IMR-90 (cell line): ENCODE measurements around the gene TSSC4. TPM values are rescaled to one million over a fixed set of nuclear protein-coding genes. Genes with fewer than 3 reads are reported as not detected.

Experiments
- ATAC-seq: fragments of 200-7000 bp; cut with Tn5 transposase; 2 replicates; pipeline ENCODE4 v1.9.1; 2020; ENCODE audit warnings: low read depth, mild to moderate bottlenecking, moderate library complexity
- Bru-seq: library from RNA; stranded (reverse); fragments of 400-500 nt; gene quantifications from one replicate; lab custom pipeline; 2021; lab: Mats Ljungman, UMichigan
- BruChase-seq, 2 experiments: library from RNA; stranded (reverse); fragments of 400-500 nt; gene quantifications; one replicate each; lab custom pipeline; 2021; lab: Mats Ljungman, UMichigan
- BruUV-seq: library from RNA; stranded (reverse); fragments of 400-500 nt; replicated peaks from 2 replicates; lab custom pipeline; 2021; lab: Mats Ljungman, UMichigan
- CTCF ChIA-PET: fragments of 300-600 bp; formaldehyde crosslinking; extraction: SDS; loops from one replicate; lab custom pipeline; 2021; ENCODE audit warnings: antibody characterized with exemption; lab: Yijun Ruan, JAX
- POLR2A ChIA-PET: fragments of 300-600 bp; sonication (Branson Sonifier 250); formaldehyde crosslinking; loops from one replicate; lab custom pipeline; 2022; ENCODE audit warnings: antibody characterized with exemption; ENCODE audit not compliant: unreplicated experiment; lab: Charles Lee
- DNase-seq: peaks from one replicate; pipeline ENCODE4 v3.0.0; 2013
- H2AFZ ChIP-seq: replicated peaks from 2 replicates; pipeline ENCODE3; 2013; ENCODE audit warnings: low read length, mild to moderate bottlenecking; ENCODE audit not compliant: poor library complexity
- H2AK5ac ChIP-seq: 2 replicates; pipeline ENCODE4 v1.6.1; 2013; ENCODE audit warnings: low read depth, low read length, inconsistent platforms
- H2AK9ac ChIP-seq: replicated peaks from 2 replicates; pipeline ENCODE3; 2013; ENCODE audit warnings: mild to moderate bottlenecking, low read depth, low read length, moderate library complexity; ENCODE audit not compliant: poor library complexity
- H2BK120ac ChIP-seq: 2 replicates; pipeline ENCODE4 v1.6.1; 2013; ENCODE audit warnings: low read depth, low read length, inconsistent platforms
- H2BK15ac ChIP-seq: 3 replicates; pipeline ENCODE4 v1.6.1; 2013; ENCODE audit warnings: low read depth, low read length, inconsistent platforms
- H2BK20ac ChIP-seq: 2 replicates; pipeline ENCODE4 v1.6.1; 2013; ENCODE audit warnings: low read depth, mild to moderate bottlenecking, inconsistent platforms, low read length, moderate library complexity
- H2BK5ac ChIP-seq: 2 replicates; pipeline ENCODE4 v1.6.1; 2013; ENCODE audit warnings: mild to moderate bottlenecking, low read depth, low read length, inconsistent platforms; ENCODE audit not compliant: poor library complexity, severe bottlenecking
- H3K14ac ChIP-seq: replicated peaks from 2 replicates; pipeline ENCODE4 v1.6.1; 2013; ENCODE audit warnings: low read depth, low read length, inconsistent platforms
- H3K18ac ChIP-seq: 2 replicates; pipeline ENCODE4 v1.6.1; 2013; ENCODE audit warnings: low read depth, low read length, control low read depth
- H3K23ac ChIP-seq: 2 replicates; pipeline ENCODE4 v1.6.1; 2013; ENCODE audit warnings: low read depth, low read length, inconsistent platforms
- H3K27ac ChIP-seq: 2 replicates; pipeline ENCODE4 v1.5.1; 2013; ENCODE audit warnings: mild to moderate bottlenecking, control low read depth, low read length; ENCODE audit not compliant: insufficient read depth
- H3K27me3 ChIP-seq: 2 replicates; pipeline ENCODE4 v1.6.1; 2013; ENCODE audit warnings: low read length; ENCODE audit not compliant: control insufficient read depth, insufficient read depth
- H3K36me3 ChIP-seq: 2 replicates; pipeline ENCODE4 v1.6.1; 2013; ENCODE audit warnings: low read length, mixed read lengths; ENCODE audit not compliant: control insufficient read depth, insufficient read depth
- H3K4ac ChIP-seq: 2 replicates; pipeline ENCODE4 v1.6.1; 2013; ENCODE audit warnings: low read depth, low read length, inconsistent platforms
- H3K4me1 ChIP-seq: 2 replicates; pipeline ENCODE4 v1.6.1; 2013; ENCODE audit warnings: low read length, mixed read lengths; ENCODE audit not compliant: control insufficient read depth, insufficient read depth
- H3K4me2 ChIP-seq: 2 replicates; pipeline ENCODE4 v1.6.1; 2013; ENCODE audit warnings: low read depth, mild to moderate bottlenecking, control low read depth, low read length, moderate library complexity
- H3K4me3 ChIP-seq: 2 replicates; pipeline ENCODE4 v1.5.1; 2013; ENCODE audit warnings: low read depth, mild to moderate bottlenecking, control low read depth, low read length, moderate library complexity; ENCODE audit not compliant: insufficient read depth
- H3K56ac ChIP-seq: 2 replicates; pipeline ENCODE4 v1.6.1; 2013; ENCODE audit warnings: low read length, inconsistent platforms; ENCODE audit not compliant: insufficient read depth; ENCODE audit errors: extremely low read depth
- H3K79me1 ChIP-seq, 2 experiments: 2 replicates each; pipeline ENCODE4 v1.6.1; 2013; ENCODE audit warnings: low read length in 2 of 2, inconsistent platforms in 1 of 2, low read depth in 1 of 2
- H3K9ac ChIP-seq: 2 replicates; pipeline ENCODE4 v1.6.1; 2013; ENCODE audit warnings: low read depth, low read length, control low read depth
- H3K9me1 ChIP-seq: 2 replicates; pipeline ENCODE4 v1.6.1; 2013; ENCODE audit warnings: low read length, inconsistent platforms; ENCODE audit not compliant: insufficient read depth
- H3K9me3 ChIP-seq: 2 replicates; pipeline ENCODE4 v1.6.1; 2013; ENCODE audit warnings: low read length; ENCODE audit not compliant: control insufficient read depth, insufficient read depth
- H4K20me1 ChIP-seq: 2 replicates; pipeline ENCODE4 v1.6.1; 2013; ENCODE audit warnings: low read length, inconsistent platforms; ENCODE audit not compliant: insufficient read depth
- H4K5ac ChIP-seq: 2 replicates; pipeline ENCODE4 v1.6.1; 2013; ENCODE audit warnings: mild to moderate bottlenecking, low read depth, low read length, control low read depth
- H4K8ac ChIP-seq, 2 experiments: 2 replicates each; pipeline ENCODE4 v1.6.1; 2013; ENCODE audit warnings: low read depth in 2 of 2, low read length in 2 of 2, control low read depth in 1 of 2, inconsistent platforms in 1 of 2
- H4K91ac ChIP-seq: 2 replicates; pipeline ENCODE4 v1.6.1; 2013; ENCODE audit warnings: low read depth, low read length, inconsistent platforms; ENCODE audit not compliant: insufficient read depth
- BHLHE40 ChIP-seq: fragments of 150-350 bp; IDR thresholded peaks from 2 replicates; pipeline ENCODE4 v1.6.1; 2016; ENCODE audit warnings: mild to moderate bottlenecking, low read depth, low read length
- CEBPB ChIP-seq: IDR thresholded peaks from 2 replicates; pipeline ENCODE4 v1.6.1; 2012; ENCODE audit warnings: low read depth, low read length, improper control_type of control experiment
- CHD1 ChIP-seq: IDR thresholded peaks from 2 replicates; pipeline ENCODE4 v1.6.1; 2012; ENCODE audit warnings: low read depth, low read length, improper control_type of control experiment
- FOS ChIP-seq: fragments of 150-350 bp; IDR thresholded peaks from 2 replicates; pipeline ENCODE4 v1.6.1; 2016; ENCODE audit warnings: low read depth, low read length
- MAFK ChIP-seq: IDR thresholded peaks from 2 replicates; pipeline ENCODE4 v1.6.1; 2012; ENCODE audit warnings: low read depth, low read length, improper control_type of control experiment
- MAZ ChIP-seq: IDR thresholded peaks from 2 replicates; pipeline ENCODE4 v1.6.1; 2012; ENCODE audit warnings: low read depth, mild to moderate bottlenecking, low read length, improper control_type of control experiment, moderate library complexity, borderline replicate concordance
- MXI1 ChIP-seq: IDR thresholded peaks from 2 replicates; pipeline ENCODE4 v1.6.1; 2012; ENCODE audit warnings: low read depth, mild to moderate bottlenecking, low read length, moderate library complexity, borderline replicate concordance
- POLR2A ChIP-seq: IDR thresholded peaks from 2 replicates; pipeline ENCODE4 v1.6.1; 2012; ENCODE audit warnings: mild to moderate bottlenecking, low read depth, low read length
- RFX5 ChIP-seq: IDR thresholded peaks from 2 replicates; pipeline ENCODE4 v1.8.0; 2012; ENCODE audit warnings: low read depth, mild to moderate bottlenecking, low read length, moderate library complexity
- SMC3 ChIP-seq: fragments of 150-350 bp; IDR thresholded peaks from 2 replicates; pipeline ENCODE4 v1.6.1; 2016; ENCODE audit warnings: low read depth, mild to moderate bottlenecking, antibody characterized with exemption, low read length, moderate library complexity
- whole genome bisulfite sequencing, 2 experiments: methylation state at CpG; one replicate each; pipeline versions ENCODE4 v1.1.5 to v1.1.7; 2013; ENCODE audit warnings: missing lambda C conversion rate in 2 of 2; ENCODE audit not compliant: insufficient read length in 1 of 2; ENCODE audit errors: extremely low coverage in 2 of 2; 5-methylcytosine and 5-hydroxymethylcytosine counted together
- dilution Hi-C: fragments of 300-500 bp; cut with HindIII; formaldehyde crosslinking; loops from one replicate; pipeline ENCODE4 v1.14.3; 2018; ENCODE audit warnings: low sequenced_read_pairs; ENCODE audit not compliant: unreplicated experiment
- in situ Hi-C: fragments of 300-500 bp; cut with MboI; formaldehyde crosslinking; loops from 3 replicates; pipeline ENCODE4 v1.14.3; 2019; ENCODE audit warnings: low sequenced_read_pairs, inconsistent platforms, mixed read lengths
- intact Hi-C: fragments of 100-400 bp; cut with micrococcal nuclease; formaldehyde crosslinking; loops from 2 replicates; pipeline ENCODE4 v1.10.0; 2022
- long read RNA-seq: library from polyadenylated mRNA; unstranded; transcript quantifications from one replicate; pipeline ENCODE4 v2.0.0, GENCODE V29; 2021; ENCODE audit not compliant: unreplicated experiment
- polyA plus RNA-seq, 3 experiments: library from polyadenylated mRNA; depleted of rRNA; stranded (reverse); fragments of >200 nt; gene quantifications; 2 replicates each; pipeline ENCODE4 v1.2.3, GENCODE V29; 2012; ENCODE audit warnings: low replicate concordance in 1 of 3
- total RNA-seq: library from RNA; depleted of rRNA; stranded (reverse); fragments of >200 nt; gene quantifications from 2 replicates; pipeline ENCODE4 v1.2.3, GENCODE V29; 2012; rRNA removed
- TF ChIP-seq, protein P1 (sequence below): conservative IDR thresholded peaks from 2 replicates; pipeline ENCODE4 v1.5.1; 2012; ENCODE audit warnings: mild to moderate bottlenecking, low read depth, low read length, improper control_type of control experiment
- TF ChIP-seq, protein P2 (sequence below): fragments of 150-350 bp; IDR thresholded peaks from 2 replicates; pipeline ENCODE4 v1.6.1; 2016; ENCODE audit warnings: low read depth, mild to moderate bottlenecking, low read length, moderate library complexity, borderline replicate concordance

TSSC4 gene
- total RNA-seq (40.0 and 45.3 TPM in 2 replicates), polyA plus RNA-seq (2012; rRNA removed) (34.9 and 43.2 TPM in 2 replicates), Bru-seq, nascent RNA (percentile 68 among the genes with signal in this experiment), BruChase-seq, experiment 1, labeled RNA remaining after a 6-hour chase (percentile 60 among the genes with signal in this experiment), BruChase-seq, experiment 2, labeled RNA remaining after a 2-hour chase (percentile 66 among the genes with signal in this experiment)
- polyA plus RNA-seq (2012; cell fraction: cytosol; rRNA removed) = 31.3 and 46.1 TPM in 2 replicates
- polyA plus RNA-seq (2012; cell fraction: nucleus; rRNA removed; ENCODE audit: low replicate concordance) = 40.8 and 137 TPM in 2 replicates
- long read RNA-seq, transcript TSSC4-201 (3 exons, 1,686 nt) = major isoform, 53 of 69 reads
- long read RNA-seq, partial matches to known transcripts = 8 of 69 reads
- long read RNA-seq, other reads (novel, unspliced or antisense) = 0 of 69 reads

DNA sequence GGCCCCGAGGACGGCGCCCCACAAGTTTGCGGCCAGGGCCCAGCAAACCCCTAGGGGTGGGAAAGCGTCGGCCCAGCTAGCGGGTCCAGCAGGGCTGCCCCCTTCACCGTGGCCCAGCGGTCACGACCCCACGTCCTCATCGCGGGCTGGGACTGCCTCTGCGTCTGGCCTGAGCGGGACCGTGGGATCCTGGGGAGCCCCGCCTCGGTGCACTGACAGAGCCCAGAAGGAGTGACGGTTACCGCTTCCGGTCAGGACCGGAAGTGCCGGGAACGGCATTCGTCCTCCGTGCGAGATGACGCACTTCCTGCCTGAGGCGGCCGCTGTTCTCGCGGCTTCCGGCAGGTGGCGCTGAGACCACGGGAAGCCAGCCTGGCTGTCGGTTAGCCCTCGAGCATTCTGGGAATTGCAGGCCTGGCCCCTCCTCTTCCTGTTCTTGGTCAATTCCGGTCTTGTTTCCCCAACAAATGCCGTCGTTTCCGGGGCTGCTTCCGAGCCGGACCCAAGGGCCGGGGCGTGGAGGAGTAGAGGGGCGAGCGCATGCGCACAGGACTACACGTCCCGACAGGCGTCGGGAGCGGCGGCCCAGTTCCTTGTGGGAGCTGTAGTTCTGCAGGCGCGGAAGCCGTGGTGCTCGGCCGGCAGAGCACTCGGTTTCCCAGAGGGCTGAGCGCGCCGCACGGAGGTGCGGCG lies at the start of gene TSSC4:
Gene TSSC4 (plus strand): TSS at position 682 of the 693 bp plus-strand sequence. CDS start 1,884 bp downstream, outside the sequence.
- H4K91ac ChIP-seq = peak within 1 kb of the TSS; percentile 88
- H4K5ac ChIP-seq = peak within 1 kb of the TSS; percentile 92
- intact Hi-C loops (loop anchor here (1.0 kb wide), 3 partner anchors 19 to 94 kb away; no protein-coding TSS in a partner anchor), dilution Hi-C loops (no loop called here), in situ Hi-C loops (no loop called here)
- peak within 1 kb of the TSS; percentile 91 for H2AK5ac ChIP-seq
- peak within 1 kb of the TSS; percentile 90 for H3K4me3 ChIP-seq
- CTCF ChIA-PET = interaction anchor here (1.0 kb wide), 1 partner anchor 19 kb away, joined by 3 read pairs; no protein-coding TSS in a partner anchor
- H3K27ac ChIP-seq = peak within 1 kb of the TSS; percentile 69
- H3K14ac ChIP-seq = peak within 1 kb of the TSS; percentile 81
- H3K4me2 ChIP-seq = peak within 1 kb of the TSS; percentile 85
- peak within 1 kb of the TSS; percentile 96 for H3K9ac ChIP-seq
- no peaks in the 10 kb centered on the region for H3K27me3 ChIP-seq
- H4K8ac ChIP-seq = peak within 1 kb of the TSS; percentile 91 to 99
- no peaks in the 10 kb centered on the region for H3K9me1 ChIP-seq
- H3K79me1 ChIP-seq = peaks cover 3 to 36% of the 10 kb centered on the region in 2 experiments; a peak in 3 of 4 replicates
- no peaks in the 10 kb centered on the region for H3K9me3 ChIP-seq
- H3K4me1 ChIP-seq = peaks cover 9% of the 10 kb centered on the region
- peak within 1 kb of the TSS; percentile 99 for H2AK9ac ChIP-seq
- H4K20me1 ChIP-seq = no peaks in the 10 kb centered on the region
- ATAC-seq (peak; percentile 88), DNase-seq (peak; percentile 100)
- H3K23ac ChIP-seq = peak within 1 kb of the TSS; percentile 70
- H3K18ac ChIP-seq = no peak within 1 kb of the TSS; the same call in 1 of the 2 replicates
- H3K56ac ChIP-seq = peak within 1 kb of the TSS; percentile 92
- peak within 1 kb of the TSS; percentile 91 for H3K4ac ChIP-seq
- WGBS, 2 experiments = 1% methylated on average over 53 of the region's 66 CpGs; no CpG with 5 or more reads in 1 of the 2 experiments
- POLR2A ChIA-PET = interaction anchor here (0.5 to 1.2 kb wide), 5 partner anchors 22 to 809 kb away, joined by 3 to 17 read pairs (median 5); no protein-coding TSS in a partner anchor
- H2AFZ ChIP-seq = peak within 1 kb of the TSS; percentile 94
- no TSS peak for BruUV-seq
- H2BK5ac ChIP-seq = peak within 1 kb of the TSS; percentile 62
- H3K36me3 ChIP-seq = peaks cover 38% of the 10 kb centered on the region
- H2BK15ac ChIP-seq = no peak within 1 kb of the TSS
- peak within 1 kb of the TSS; percentile 52; the same call in 1 of the 2 replicates for H2BK120ac ChIP-seq
- H2BK20ac ChIP-seq = no peak within 1 kb of the TSS
- no peak for TF ChIP-seq MAFK
- TF ChIP-seq, protein P1, sequence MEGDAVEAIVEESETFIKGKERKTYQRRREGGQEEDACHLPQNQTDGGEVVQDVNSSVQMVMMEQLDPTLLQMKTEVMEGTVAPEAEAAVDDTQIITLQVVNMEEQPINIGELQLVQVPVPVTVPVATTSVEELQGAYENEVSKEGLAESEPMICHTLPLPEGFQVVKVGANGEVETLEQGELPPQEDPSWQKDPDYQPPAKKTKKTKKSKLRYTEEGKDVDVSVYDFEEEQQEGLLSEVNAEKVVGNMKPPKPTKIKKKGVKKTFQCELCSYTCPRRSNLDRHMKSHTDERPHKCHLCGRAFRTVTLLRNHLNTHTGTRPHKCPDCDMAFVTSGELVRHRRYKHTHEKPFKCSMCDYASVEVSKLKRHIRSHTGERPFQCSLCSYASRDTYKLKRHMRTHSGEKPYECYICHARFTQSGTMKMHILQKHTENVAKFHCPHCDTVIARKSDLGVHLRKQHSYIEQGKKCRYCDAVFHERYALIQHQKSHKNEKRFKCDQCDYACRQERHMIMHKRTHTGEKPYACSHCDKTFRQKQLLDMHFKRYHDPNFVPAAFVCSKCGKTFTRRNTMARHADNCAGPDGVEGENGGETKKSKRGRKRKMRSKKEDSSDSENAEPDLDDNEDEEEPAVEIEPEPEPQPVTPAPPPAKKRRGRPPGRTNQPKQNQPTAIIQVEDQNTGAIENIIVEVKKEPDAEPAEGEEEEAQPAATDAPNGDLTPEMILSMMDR = peak; percentile 100
- TF ChIP-seq, protein P2, sequence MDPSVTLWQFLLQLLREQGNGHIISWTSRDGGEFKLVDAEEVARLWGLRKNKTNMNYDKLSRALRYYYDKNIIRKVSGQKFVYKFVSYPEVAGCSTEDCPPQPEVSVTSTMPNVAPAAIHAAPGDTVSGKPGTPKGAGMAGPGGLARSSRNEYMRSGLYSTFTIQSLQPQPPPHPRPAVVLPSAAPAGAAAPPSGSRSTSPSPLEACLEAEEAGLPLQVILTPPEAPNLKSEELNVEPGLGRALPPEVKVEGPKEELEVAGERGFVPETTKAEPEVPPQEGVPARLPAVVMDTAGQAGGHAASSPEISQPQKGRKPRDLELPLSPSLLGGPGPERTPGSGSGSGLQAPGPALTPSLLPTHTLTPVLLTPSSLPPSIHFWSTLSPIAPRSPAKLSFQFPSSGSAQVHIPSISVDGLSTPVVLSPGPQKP = peak; percentile 89
- 0 out of 2 replicates have a peak, but pooled peaks have one; percentile 2 for TF ChIP-seq FOS
- no peak for TF ChIP-seq CHD1
- peak; percentile 46 for TF ChIP-seq SMC3
- TF ChIP-seq POLR2A = peak; percentile 53
- TF ChIP-seq BHLHE40 = peak; percentile 44; the same call in 1 of the 2 replicates
- peak; percentile 92 for TF ChIP-seq MAZ
- no peak; the same call in 1 of the 2 replicates for TF ChIP-seq MXI1
- TF ChIP-seq RFX5 = no peak
- peak; percentile 76 for TF ChIP-seq CEBPB
